GM21825 (cell line): Measurements from ENCODE around the gene PYY.
"Not testable (repeated sequence)": the region's sequence is repeated elsewhere in the genome, so short reads cannot be mapped to it uniquely, and the experiment has no call there.

Source experiments
- ATAC-seq: cut with Tn5 transposase; IDR thresholded peaks from one replicate; pipeline ENCODE4 v1.9.1; 2021; ENCODE audit warnings: mild to moderate bottlenecking, moderate library complexity; ENCODE audit not compliant: unreplicated experiment

Gene PYY

GRCh38 chr17:43979011-43979410 is 25.3 kb upstream of the PYY start:
- ATAC-seq = no peak

GRCh38 chr17:43978078-43978477 is 24.3 kb upstream of the PYY start:
- no peak for ATAC-seq

- no peak for ATAC-seq
Observed at GRCh38 chr17:43976963-43977837, 23.5 kb upstream of the PYY start.

- ATAC-seq = no peak
Observed at GRCh38 chr17:43975898-43976297, 22.2 kb upstream of the PYY start.

GRCh38 chr17:43974382-43975266 is 20.9 kb upstream of the PYY start:
- ATAC-seq = no peak

GRCh38 chr17:43972444-43973212 is 18.9 kb upstream of the PYY start:
- not testable (repeated sequence) for ATAC-seq

- not testable (repeated sequence) for ATAC-seq
Observed at GRCh38 chr17:43971436-43971835, 17.7 kb upstream of the PYY start.

- no peak for ATAC-seq
Observed at GRCh38 chr17:43970366-43970765, 16.6 kb upstream of the PYY start.

- no peak for ATAC-seq
Observed at GRCh38 chr17:43967251-43967875, 13.6 kb upstream of the PYY start.

- no peak for ATAC-seq
Observed at GRCh38 chr17:43966276-43966675, 12.5 kb upstream of the PYY start.

GRCh38 chr17:43962479-43962878 is 8.7 kb upstream of the PYY start:
- ATAC-seq = no peak

- no peak for ATAC-seq
Observed at GRCh38 chr17:43961954-43962353, 8.2 kb upstream of the PYY start.

- not testable (repeated sequence) for ATAC-seq
Observed at GRCh38 chr17:43961292-43961691, 7.6 kb upstream of the PYY start.

GRCh38 chr17:43958748-43959352 is 5.1 kb upstream of the PYY start:
- ATAC-seq = no peak

- ATAC-seq = no peak
Observed at GRCh38 chr17:43956222-43956621, 2.5 kb upstream of the PYY start.

GRCh38 chr17:43952724-43953666 is 745 bp downstream of the PYY start:
- no peak for ATAC-seq

- no peak for ATAC-seq
Observed at GRCh38 chr17:43952351-43952723, 1.4 kb downstream of the PYY start.

GRCh38 chr17:43951750-43952149 is 2.0 kb downstream of the PYY start:
- no peak for ATAC-seq

- no peak for ATAC-seq
Observed at GRCh38 chr17:43950554-43950953, 3.2 kb downstream of the PYY start.
